Mucosa of gallbladder (tissue), 1 donor: ENCODE data around the gene KMT2C. TPM values are rescaled to one million over a fixed set of nuclear protein-coding genes. Genes with fewer than 3 reads are reported as not detected.
A peak's percentile ranks its signal among the peaks of the same experiment; 100 is the strongest.
"Not testable (repeated sequence)": the region's sequence is repeated elsewhere in the genome, so short reads cannot be mapped to it uniquely, and the experiment has no call there.

ENCODE experiments used
- DNase-seq: peaks from one replicate; pipeline ENCODE4 v3.0.0-alpha.2; 2020; ENCODE audit warnings: low spot score
- total RNA-seq: library from RNA; stranded (reverse); gene quantifications from one replicate; pipeline ENCODE4 v1.2.1, GENCODE V29; 2021
- donor health status: DM: no; HTN: no; CAD: no.

KMT2C gene
- total RNA-seq, 1 donor from 2014 or later: 85.0 TPM

DNA sequence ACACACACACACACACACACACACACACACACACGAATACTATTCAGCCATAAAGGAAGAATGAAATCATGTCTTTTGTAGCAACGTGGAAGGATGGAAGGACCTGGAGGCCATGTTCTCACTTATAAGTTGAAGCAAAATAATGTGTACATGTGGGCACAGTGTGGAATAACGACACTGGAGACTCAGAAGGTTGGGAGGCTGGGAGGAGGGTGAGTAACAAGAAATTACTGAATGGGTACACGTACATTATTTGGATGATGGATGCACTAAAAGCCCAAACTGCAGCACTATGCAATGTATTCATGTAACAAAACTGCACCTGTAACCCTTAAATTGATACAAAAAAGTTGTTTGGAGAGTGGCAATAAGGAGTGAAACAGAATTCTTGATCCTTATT lies 32.1 kb downstream of the KMT2C start:
- DNase-seq: no peak

DNA sequence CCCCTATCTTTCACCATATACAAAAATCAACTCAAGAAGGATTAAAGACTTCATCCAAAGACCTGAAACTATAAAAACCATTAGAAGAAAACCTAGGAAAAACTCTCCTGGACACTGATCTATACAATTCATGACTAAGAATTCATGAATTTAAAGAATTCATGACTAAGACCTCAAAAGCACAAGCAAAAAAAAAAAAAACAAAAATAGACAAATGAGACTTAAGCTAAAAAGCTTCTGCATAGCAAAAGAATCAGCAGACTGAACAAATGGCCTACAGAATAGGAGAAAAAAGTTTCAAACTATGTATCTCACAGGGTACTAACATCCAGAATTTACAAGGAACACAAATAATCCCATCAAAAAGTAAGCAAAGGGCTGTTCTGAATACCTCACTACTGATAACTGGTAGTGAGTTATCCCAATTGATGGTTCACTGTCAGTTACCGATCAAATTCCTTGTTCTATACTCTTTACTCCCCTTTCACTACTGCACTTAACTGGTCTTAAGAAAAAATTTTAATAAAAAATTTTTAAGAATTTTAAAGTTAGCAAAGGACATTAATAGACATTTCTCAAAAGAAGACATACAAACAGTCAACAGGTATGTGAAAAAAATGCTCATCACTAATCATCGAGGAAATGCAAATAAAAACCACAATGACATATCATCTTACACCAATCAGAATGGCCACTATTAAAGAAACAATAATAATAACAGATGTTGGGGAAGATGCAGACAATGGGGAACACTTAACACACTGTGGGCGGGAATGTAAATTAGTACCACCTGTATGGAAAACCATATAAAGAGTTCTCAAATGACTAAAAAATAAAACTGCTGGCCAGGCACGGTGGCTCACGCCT lies 33.2 kb downstream of the KMT2C start:
- DNase-seq: no peak

DNA sequence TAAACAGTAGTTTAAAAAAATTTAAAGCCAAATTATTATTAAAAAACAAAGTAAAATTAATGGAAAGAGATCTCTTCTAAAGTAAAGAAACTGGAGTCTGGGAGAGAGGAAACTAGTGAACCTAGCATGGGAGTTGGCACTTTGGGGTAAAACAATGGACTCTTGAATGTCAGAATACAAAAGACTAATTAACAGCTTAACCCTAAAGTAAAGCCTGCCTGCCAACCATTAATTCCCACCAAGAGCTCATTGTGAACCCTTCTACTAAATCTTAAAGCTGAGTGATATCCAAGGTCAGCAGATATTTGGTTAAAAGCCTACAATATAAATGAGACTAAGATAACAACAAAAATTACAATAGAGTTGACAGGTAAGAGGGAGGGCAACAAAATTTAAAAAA lies 36.5 kb downstream of the KMT2C start:
- no peak for DNase-seq

- no peak for DNase-seq
Observed at GRCh38 chr7:152395112-152395511, 40.7 kb downstream of the KMT2C start.

DNA sequence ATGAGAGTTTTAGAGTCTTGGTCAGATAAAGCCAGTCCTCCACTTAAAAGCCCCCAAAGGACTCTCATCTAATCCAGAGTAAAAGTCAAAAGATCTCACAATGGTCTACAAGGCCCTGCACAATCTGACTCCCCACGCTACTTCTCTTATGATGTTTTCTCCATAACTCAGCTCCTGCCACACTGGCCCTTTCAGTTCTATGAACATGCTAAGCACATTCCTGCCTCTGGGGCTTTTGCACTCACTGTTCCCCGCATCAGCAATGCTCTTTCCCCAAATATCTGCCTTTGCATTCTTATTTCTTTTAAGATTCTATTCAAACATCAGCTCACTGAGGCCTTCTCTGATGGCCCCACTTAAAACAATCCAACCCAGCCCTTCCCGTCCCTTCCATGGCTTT lies 41.6 kb downstream of the KMT2C start:
- DNase-seq: not testable (repeated sequence)

GRCh38 chr7:152392254-152392653 lies 43.5 kb downstream of the KMT2C start:
- DNase-seq: no peak

DNA sequence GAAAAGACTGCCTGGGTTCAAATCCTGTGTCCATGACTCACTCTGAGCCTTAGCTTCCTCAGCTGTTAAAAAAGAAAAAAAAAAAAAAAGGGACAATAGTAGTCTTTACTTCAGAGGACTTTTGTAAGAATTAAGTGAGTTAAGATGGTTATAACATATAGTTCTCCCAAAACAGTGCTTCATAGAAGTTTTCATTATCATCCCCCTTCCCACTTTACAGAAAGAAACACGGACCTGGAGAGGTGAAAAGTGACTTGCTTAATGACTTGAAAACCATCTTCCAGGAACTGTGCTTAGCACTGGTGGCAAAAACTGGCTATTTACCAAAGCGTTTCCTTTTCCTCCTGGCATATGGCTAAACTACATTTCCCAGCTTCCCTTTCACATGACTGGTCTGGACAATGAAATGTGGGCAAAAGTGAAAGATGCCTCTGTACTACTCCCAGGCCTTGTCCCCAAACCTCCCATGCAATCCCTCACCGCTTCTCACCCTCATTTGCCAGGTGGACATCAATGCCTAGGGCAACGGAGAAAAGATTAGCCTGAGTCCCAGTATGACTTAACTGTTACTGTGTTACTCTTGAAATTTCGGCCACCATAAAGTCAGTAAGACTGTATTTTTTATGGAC lies 49.6 kb downstream of the KMT2C start:
- not testable (repeated sequence) for DNase-seq

DNA sequence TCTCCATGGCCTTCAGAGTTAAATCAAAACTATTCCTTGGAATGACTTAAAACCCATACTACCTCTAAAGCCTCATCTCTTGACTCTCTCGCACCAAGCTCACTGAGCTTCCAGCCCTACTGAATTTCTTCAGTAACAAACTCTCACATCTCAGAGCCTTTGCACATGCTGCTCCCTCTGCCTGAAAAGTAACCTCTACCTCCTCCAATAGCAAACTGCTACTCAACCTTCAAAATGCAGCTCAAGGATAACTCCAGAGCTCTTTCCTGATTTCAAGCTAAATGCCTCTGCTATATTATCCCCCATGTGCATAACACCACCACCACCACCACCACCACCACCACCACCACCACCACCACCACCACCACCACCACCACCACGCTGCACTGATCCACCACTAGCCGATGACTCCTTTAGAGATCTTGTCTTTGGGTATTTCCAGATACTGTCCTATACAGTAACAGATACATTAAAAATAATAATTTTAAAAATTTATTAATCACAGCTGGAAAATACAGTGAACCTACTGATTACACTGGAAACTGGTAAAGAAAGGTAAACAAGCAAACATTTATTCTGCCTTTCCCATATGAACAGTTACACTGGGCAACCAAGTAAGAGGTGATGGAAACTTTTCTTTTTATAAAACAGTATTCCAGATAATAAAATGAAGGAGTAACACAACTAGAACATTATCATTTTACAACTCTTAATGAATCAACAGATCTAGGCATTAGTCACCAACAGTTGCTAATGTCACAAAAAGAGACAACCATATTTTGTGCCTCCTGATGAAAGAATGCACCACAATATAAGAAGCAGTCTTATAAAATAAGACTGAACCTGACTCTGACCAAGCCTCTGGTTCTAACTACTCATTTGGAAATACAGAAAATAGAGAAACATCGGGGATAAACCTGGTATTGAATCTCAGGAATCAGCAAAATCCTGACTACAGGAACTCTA lies 51.3 kb downstream of the KMT2C start:
- not testable (repeated sequence) for DNase-seq

- DNase-seq: no peak
Observed at GRCh38 chr7:152383341-152384234, 52.2 kb downstream of the KMT2C start.

DNA sequence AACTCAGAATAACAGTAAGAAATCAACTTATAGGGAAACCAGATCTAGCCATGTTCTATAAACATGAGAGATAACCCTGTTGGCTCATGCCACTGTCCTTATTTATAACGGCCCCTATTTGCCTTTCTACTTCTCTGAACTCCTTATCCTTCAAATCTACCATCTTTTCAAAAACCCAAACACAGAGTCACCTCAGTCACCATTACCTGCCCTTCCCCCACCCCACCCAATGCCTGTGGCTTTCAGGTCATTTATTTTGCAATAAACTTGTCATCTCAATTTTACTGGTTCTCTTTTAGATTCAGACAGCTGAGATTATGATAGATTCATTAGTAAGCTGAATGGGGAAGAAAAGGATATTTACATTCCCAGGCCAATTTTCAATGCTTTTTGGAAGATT lies 53.6 kb downstream of the KMT2C start:
- DNase-seq: no peak

GRCh38 chr7:152380931-152381578 lies 54.7 kb downstream of the KMT2C start:
- DNase-seq: not testable (repeated sequence)

DNA sequence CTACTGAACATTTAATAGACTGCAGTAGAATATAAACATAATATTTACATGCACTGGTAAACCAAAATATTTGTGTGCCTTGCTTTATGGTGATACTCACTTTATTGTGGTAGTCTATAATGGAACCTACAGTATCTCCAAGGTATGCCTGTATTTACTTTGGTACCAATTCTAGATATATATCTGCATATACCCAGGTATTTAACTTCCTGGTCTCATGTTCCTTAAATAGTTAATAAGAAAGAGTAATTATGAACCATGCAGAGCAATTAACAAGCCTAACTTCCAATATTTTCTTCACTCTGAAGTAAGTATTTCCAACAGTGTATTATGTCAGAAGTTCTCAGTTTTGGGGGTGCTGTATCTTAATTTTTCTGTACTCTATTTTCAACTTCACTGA lies 57.3 kb downstream of the KMT2C start:
- not testable (repeated sequence) for DNase-seq

- not testable (repeated sequence) for DNase-seq
Observed at GRCh38 chr7:152376716-152377484, 58.9 kb downstream of the KMT2C start.

- no peak for DNase-seq
Observed at GRCh38 chr7:152370297-152370696, 65.5 kb downstream of the KMT2C start.

- no peak for DNase-seq
Observed at GRCh38 chr7:152369518-152369917, 66.3 kb downstream of the KMT2C start.

- no peak for DNase-seq
Observed at GRCh38 chr7:152367170-152367569, 68.6 kb downstream of the KMT2C start.

DNA sequence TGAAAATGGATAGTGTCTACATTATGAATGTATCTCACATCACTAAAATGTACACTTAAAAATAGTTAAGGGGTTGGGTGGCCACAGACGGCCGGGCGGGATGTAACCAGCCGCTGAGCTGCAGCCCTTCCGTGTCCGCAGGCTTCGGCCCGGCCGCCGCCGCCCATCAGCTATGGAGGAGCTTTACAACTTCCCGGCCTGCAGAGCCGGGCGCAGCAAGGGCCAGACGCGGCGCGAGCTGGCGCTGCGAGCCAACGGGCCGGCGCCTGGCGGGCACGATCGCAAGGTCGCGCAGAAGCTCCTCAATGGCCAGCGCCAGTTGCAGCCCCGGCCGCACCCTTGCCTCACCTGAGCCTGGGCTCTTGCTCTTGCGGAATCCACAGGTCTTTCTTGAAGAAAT lies 69.1 kb downstream of the KMT2C start:
- peak; percentile 26 for DNase-seq

DNA sequence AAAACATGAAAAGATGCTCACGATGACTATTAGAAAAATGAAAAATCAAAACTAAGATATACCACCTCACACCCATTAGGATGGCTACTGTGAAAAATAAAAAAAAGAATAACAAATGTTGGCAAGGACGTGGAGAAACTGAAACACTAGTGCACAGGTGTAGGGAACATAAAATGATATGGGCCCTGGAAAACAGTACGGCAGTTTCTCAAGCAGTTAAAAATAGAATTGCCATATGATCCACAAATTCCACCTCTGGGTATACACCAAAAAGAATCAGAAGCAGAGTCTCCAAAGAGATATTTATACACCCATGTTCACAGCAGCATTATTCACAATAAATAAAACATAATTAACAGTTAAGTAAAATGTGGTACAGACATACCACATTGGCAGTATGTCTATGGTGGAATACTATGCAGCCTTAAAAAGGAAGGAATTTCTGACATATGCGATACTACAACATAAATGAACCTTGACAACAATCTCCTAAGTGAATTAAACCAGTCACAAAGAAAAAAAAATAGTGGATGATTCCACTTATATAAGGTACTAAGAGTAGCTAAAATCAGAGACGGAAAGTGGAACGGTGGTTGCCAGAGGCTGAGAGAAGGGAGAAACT lies 69.7 kb downstream of the KMT2C start:
- DNase-seq: no peak

- no peak for DNase-seq
Observed at GRCh38 chr7:152363798-152364197, 72.0 kb downstream of the KMT2C start.
